OCI-LY3 (cell line): ENCODE data around the gene UGT1A10.

ENCODE experiments used
- CTCF ChIP-seq: fragments of 200-600, 300-600 bp; sonication (generic); IDR thresholded peaks from 2 replicates; pipeline ENCODE4 v1.5.1; 2014; ENCODE audit warnings: antibody characterized with exemption, low read length, low read depth
- EZH2phosphoT487 ChIP-seq: fragments of 200-600 bp; shearing (Covaris generic); IDR thresholded peaks from 2 replicates; pipeline ENCODE4 v1.6.1; 2018; ENCODE audit warnings: antibody characterized with exemption, mixed run types, low read depth

GRCh38 chr2:233811087-233811486 lies 174.8 kb downstream of the UGT1A10 start:
- TF ChIP-seq CTCF (no peak), EZH2phosphoT487 (no peak)
